Endothelial cell (in vitro differentiated cells): ENCODE results near the gene HHATL. TPM values are rescaled to one million over a fixed set of nuclear protein-coding genes. Genes with fewer than 3 reads are reported as not detected.

Source experiments
- DNase-seq: peaks from one replicate; pipeline ENCODE4 v3.0.0; 2021; ENCODE audit warnings: low spot score
- H3K27ac Mint-ChIP-seq: one replicate; pipeline ENCODE4 v1.8.0; 2021; ENCODE audit warnings: mixed read lengths, inconsistent platforms; ENCODE audit not compliant: unreplicated experiment
- H3K27me3 Mint-ChIP-seq: one replicate; pipeline ENCODE4 v1.8.0; 2021; ENCODE audit warnings: mild to moderate bottlenecking, moderate library complexity, mixed read lengths, inconsistent platforms; ENCODE audit not compliant: unreplicated experiment
- H3K36me3 Mint-ChIP-seq: one replicate; pipeline ENCODE4 v1.8.0; 2021; ENCODE audit warnings: mild to moderate bottlenecking, low read depth, mixed read lengths, inconsistent platforms; ENCODE audit not compliant: unreplicated experiment
- H3K4me1 Mint-ChIP-seq: one replicate; pipeline ENCODE4 v1.8.0; 2021; ENCODE audit warnings: mild to moderate bottlenecking, mixed read lengths, inconsistent platforms; ENCODE audit not compliant: unreplicated experiment
- H3K4me3 Mint-ChIP-seq: one replicate; pipeline ENCODE4 v1.8.0; 2021; ENCODE audit warnings: mild to moderate bottlenecking, mixed read lengths, inconsistent platforms; ENCODE audit not compliant: unreplicated experiment
- H3K9me3 Mint-ChIP-seq: one replicate; pipeline ENCODE4 v1.8.0; 2021; ENCODE audit warnings: mixed read lengths, inconsistent platforms; ENCODE audit not compliant: unreplicated experiment
- total RNA-seq: library from RNA; stranded (reverse); fragmentation: NEBNext Ultra II Directional; extraction: Animal tissue kit (Norgen Biotek cat#: 25700); gene quantifications from one replicate; pipeline ENCODE4 v1.2.1, GENCODE V29; 2021; ENCODE audit not compliant: unreplicated experiment
- TF ChIP-seq, protein P1 (sequence below): fragments of 200-600 bp; sonication (generic); IDR thresholded peaks from one replicate; pipeline ENCODE4 v1.5.0; 2021; ENCODE audit warnings: antibody characterized with exemption; ENCODE audit not compliant: unreplicated experiment

Gene HHATL
- total RNA-seq, 1 donor from 2014 or later = not detected

DNA sequence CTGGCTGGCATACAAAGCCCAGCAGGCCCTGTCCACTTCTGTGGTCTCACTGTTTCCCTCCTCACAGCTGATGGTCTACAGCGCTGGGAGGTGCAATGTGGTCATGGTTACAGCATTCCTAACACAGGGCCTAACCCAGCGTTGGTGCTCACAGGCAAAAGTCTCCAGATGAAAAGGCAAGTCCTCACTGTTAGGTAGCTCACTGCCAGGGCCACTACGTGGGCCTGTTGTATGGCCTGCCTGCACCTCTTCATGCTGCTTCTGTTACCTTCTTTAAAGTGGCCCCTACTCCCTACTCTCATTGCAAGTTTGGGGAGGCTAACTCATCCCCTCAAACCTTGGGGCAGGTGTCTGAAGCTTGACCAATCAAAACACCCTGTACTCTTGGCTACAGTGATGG is 39.2 kb upstream of the HHATL start:
- no peak overlapping the region for H3K4me3 Mint-ChIP-seq
- no peaks in the 10 kb centered on the region for H3K36me3 Mint-ChIP-seq
- H3K9me3 Mint-ChIP-seq = no peaks in the 10 kb centered on the region
- H3K27me3 Mint-ChIP-seq = peaks cover 4% of the 10 kb centered on the region
- no peak overlapping the region for H3K27ac Mint-ChIP-seq
- no peaks in the 10 kb centered on the region for H3K4me1 Mint-ChIP-seq
- DNase-seq = peak; percentile 0
- TF ChIP-seq, protein P1, sequence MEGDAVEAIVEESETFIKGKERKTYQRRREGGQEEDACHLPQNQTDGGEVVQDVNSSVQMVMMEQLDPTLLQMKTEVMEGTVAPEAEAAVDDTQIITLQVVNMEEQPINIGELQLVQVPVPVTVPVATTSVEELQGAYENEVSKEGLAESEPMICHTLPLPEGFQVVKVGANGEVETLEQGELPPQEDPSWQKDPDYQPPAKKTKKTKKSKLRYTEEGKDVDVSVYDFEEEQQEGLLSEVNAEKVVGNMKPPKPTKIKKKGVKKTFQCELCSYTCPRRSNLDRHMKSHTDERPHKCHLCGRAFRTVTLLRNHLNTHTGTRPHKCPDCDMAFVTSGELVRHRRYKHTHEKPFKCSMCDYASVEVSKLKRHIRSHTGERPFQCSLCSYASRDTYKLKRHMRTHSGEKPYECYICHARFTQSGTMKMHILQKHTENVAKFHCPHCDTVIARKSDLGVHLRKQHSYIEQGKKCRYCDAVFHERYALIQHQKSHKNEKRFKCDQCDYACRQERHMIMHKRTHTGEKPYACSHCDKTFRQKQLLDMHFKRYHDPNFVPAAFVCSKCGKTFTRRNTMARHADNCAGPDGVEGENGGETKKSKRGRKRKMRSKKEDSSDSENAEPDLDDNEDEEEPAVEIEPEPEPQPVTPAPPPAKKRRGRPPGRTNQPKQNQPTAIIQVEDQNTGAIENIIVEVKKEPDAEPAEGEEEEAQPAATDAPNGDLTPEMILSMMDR = no peak

DNA sequence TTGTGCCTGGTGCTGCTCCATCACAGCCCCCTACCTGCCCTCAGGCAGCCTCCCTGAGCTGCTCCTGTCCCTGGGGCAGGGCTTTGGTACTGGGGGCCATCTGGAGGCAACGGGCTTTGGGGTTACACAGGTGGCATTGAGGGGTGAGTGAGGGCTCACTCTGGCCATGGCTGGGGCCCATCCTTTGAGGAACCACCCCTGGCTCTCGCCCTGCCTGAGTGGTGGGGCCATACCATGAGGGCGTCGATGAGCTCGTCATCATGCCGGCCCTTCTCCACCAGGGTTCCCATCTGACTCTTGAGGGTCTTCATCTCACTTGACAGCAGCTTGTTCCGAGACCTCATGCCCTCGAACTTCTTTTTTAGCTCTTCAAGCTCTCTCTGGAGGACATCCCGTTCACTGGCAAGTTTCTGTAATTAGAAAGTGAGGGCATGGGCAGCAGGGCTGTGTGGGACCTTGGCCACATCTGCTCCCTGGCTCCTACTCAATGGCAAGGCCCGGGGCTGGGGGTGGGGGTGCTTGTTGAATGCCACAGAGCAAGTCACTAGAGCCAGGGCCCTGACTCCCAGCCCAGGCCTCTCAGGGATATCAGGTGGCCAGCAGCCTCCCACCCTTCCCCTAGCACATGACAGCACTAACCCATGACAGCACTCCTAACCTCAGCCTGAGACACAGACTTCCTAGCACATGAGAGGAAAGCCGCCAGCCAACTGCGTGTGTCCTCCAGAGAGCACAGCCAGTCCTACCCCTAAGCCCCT is 37.0 kb upstream of the HHATL start:
- TF ChIP-seq, protein P1 = no peak
- Mint-ChIP-seq H3K36me3 (no peaks in the 10 kb centered on the region), H3K4me3 (no peak overlapping the region), H3K9me3 (no peaks in the 10 kb centered on the region), H3K27me3 (peaks cover 10% of the 10 kb centered on the region), H3K4me1 (no peaks in the 10 kb centered on the region), H3K27ac (no peak overlapping the region)
- DNase-seq = peak; percentile 2

DNA sequence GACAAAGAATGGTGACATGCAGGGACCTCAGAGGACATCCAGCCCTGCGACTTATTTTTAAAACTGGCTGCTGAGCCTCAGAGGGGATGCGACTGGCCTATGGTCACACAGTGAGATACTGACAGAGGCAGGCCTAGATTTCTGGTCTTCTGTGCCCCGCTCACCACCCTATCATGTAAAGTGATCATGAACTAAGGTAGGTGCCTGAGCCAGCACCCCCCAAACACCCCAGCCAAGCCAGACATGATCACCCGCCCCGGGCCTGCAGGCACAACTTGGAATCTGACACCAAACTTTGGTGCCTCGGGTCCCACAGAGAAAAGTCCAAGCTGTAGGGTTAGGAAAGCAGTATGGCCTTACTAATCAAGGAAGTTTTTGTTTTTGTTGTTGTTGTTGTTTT is 33.9 kb upstream of the HHATL start:
- Mint-ChIP-seq H3K4me3 (no peak overlapping the region), H3K4me1 (no peaks in the 10 kb centered on the region), H3K27me3 (peaks cover 12% of the 10 kb centered on the region), H3K27ac (no peak overlapping the region), H3K9me3 (no peaks in the 10 kb centered on the region), H3K36me3 (no peaks in the 10 kb centered on the region)
- TF ChIP-seq, protein P1 = no peak
- DNase-seq = no peak

DNA sequence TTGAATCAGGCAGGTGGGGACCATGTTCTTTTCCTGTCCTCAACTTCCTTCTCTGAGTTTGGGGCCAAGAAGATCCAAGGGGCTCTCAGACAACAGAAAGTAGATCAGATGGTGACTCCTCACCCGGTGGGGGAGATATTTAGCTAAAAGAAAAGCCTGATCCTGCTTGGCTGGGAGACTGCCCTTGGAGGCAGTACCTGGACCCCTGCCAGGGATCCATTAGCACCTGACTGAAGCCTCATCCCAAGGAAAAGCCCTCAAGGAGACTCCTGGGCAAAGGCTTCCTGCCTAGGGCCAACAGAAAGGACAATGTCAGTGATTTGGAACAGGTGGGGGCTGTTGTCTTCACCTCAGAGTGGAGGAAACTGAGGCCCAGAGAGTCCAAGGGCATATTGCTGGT is 33.5 kb upstream of the HHATL start:
- Mint-ChIP-seq H3K4me1 (no peaks in the 10 kb centered on the region), H3K9me3 (no peaks in the 10 kb centered on the region), H3K27me3 (peaks cover 9% of the 10 kb centered on the region), H3K27ac (no peak overlapping the region), H3K4me3 (no peak overlapping the region), H3K36me3 (no peaks in the 10 kb centered on the region)
- TF ChIP-seq, protein P1 = no peak
- DNase-seq = peak; percentile 2

DNA sequence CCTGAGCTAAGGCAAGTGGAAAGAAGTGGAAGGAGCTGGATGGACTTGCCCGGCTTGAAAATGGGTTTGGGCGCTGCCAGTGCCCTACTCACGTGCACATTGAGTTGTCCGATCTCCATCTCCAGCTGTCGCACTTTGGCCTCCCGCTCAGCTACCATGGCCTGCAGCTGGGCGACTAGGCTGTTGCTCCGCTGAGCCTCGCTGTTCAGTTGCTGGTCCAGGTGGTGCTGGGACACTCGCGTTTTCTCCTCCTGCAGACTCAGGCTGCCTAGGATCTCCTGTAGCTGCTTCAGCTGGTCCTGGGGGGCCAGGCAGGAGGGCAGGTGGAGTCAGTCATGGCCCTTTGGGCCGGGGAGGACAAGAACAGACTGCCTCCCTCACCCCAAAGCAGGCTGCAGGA is 33.0 kb upstream of the HHATL start:
- Mint-ChIP-seq H3K4me3 (no peak overlapping the region), H3K36me3 (no peaks in the 10 kb centered on the region), H3K27ac (no peak overlapping the region), H3K9me3 (no peaks in the 10 kb centered on the region), H3K4me1 (no peaks in the 10 kb centered on the region), H3K27me3 (peaks cover 8% of the 10 kb centered on the region)
- TF ChIP-seq, protein P1 = no peak
- no peak for DNase-seq
